Transverse colon (tissue), 4 donors: Measurements from ENCODE around the gene ATRIP. TPM values are rescaled to one million over a fixed set of nuclear protein-coding genes. Genes with fewer than 3 reads are reported as not detected.
A peak's percentile ranks its signal among the peaks of the same experiment; 100 is the strongest.

ENCODE experiments used
- DNase-seq: peaks from one replicate; pipeline ENCODE4 v3.0.0-alpha.2; 2019
- H3K27ac ChIP-seq, 4 donors: fragments of 200-600 bp; sonication (generic); 2 replicates each; pipeline ENCODE4 v1.5.1; 2016 to 2018; ENCODE audit warnings: inconsistent platforms in 4 of 4
- H3K27me3 ChIP-seq: fragments of 200-600 bp; sonication (generic); 2 replicates; pipeline ENCODE4 v1.5.1; 2017; ENCODE audit warnings: inconsistent platforms
- H3K36me3 ChIP-seq, 4 donors: fragments of 200-600 bp; sonication (generic); 2 replicates each; pipeline ENCODE4 v1.5.1; 2017 to 2019; ENCODE audit warnings: inconsistent platforms in 4 of 4
- H3K4me1 ChIP-seq, 4 donors: fragments of 200-600 bp; sonication (generic); 2 replicates each; pipeline ENCODE4 v1.5.1; 2017 to 2020; ENCODE audit warnings: inconsistent platforms in 4 of 4
- H3K4me3 ChIP-seq, 4 donors: fragments of 200-600 bp; sonication (generic); 1 replicate in 1 of 4; 2 replicates in 3 of 4; pipeline versions ENCODE4 v1.5.1 to v1.6.1; 2017 to 2019; ENCODE audit warnings: inconsistent platforms in 4 of 4
- H3K9me3 ChIP-seq, 2 donors: fragments of 200-600 bp; sonication (generic); 2 replicates each; pipeline ENCODE4 v1.5.1; 2017 to 2019; ENCODE audit warnings: inconsistent platforms in 2 of 2
- CTCF ChIP-seq, 5 experiments: fragments of 200-600 bp in 3 of 5; fragments of 450-650 bp in 2 of 5; sonication (generic) in 3 of 5; IDR thresholded peaks; 1 replicate in 2 of 5; 2 replicates in 3 of 5; pipeline ENCODE4 v1.5.1; 2016 to 2017; ENCODE audit warnings: antibody characterized with exemption in 5 of 5, inconsistent platforms in 3 of 5, mild to moderate bottlenecking in 2 of 5, moderate library complexity in 1 of 5
- EP300 ChIP-seq: sonication (generic); formaldehyde crosslinking; IDR thresholded peaks from one replicate; pipeline ENCODE4 v1.6.1; 2017; ENCODE audit warnings: antibody characterized with exemption, low read depth
- POLR2A ChIP-seq: fragments of 450-650 bp; IDR thresholded peaks from one replicate; pipeline ENCODE4 v1.6.1; 2016; ENCODE audit warnings: antibody characterized with exemption, mild to moderate bottlenecking, moderate library complexity
- POLR2AphosphoS5 ChIP-seq, 3 donors: sonication (generic); formaldehyde crosslinking; IDR thresholded peaks; one replicate each; pipeline ENCODE4 v1.6.1; 2016; ENCODE audit warnings: antibody characterized with exemption in 3 of 3
- WGBS, 2 donors: methylation state at CpG; one replicate each; pipeline ENCODE4 v1.1.5; 2018; ENCODE audit warnings: low coverage in 1 of 2; 5-methylcytosine and 5-hydroxymethylcytosine counted together
- in situ Hi-C, 4 donors: fragments of 200-750 bp; cut with MboI; loops; one replicate each; pipeline versions ENCODE4 v1.15.0 to v1.15.1; 2017; ENCODE audit warnings: low sequenced_read_pairs in 3 of 4, low pct_ligation_motif_present in 1 of 4, low pct_unique_long_range_greater_than_20kb in 1 of 4
- intact Hi-C: fragments of 100-400 bp; cut with DNase I; formaldehyde crosslinking; loops from one replicate; pipeline ENCODE4 v1.15.1; 2023; ENCODE audit warnings: low total_unique reads
- total RNA-seq, 4 donors: library from RNA; depleted of rRNA; stranded (reverse); fragments of >200 nt; gene quantifications; one replicate each; pipeline ENCODE4 v1.1.0, GENCODE V29; 2016

Gene ATRIP
- total RNA-seq, 4 donors from 2014 or later = 1.8 to 4.4 (median 2.9) TPM

GRCh38 chr3:48436477-48436787, 10.1 kb upstream of the ATRIP start:
- no peaks in the 10 kb centered on the region for H3K27me3 ChIP-seq
- H3K9me3 ChIP-seq = no peaks in the 10 kb centered on the region
- peak overlapping the region in 2 of 4 donors; percentile 22 to 78 for H3K27ac ChIP-seq
- in situ Hi-C loops = loop anchor here in 3 of 4 donors (5.0 to 10.0 kb wide), 4 partner anchors 34 to 164 kb away; no protein-coding TSS in a partner anchor
- 30 to 100% methylated on average over 1 of the region's 1 CpG for WGBS, 2 donors
- TF ChIP-seq CTCF (IDR thresholded peaks at IDR 0.05) (no peak), POLR2A (no peak), EP300 (no peak), POLR2AphosphoS5 (IDR thresholded peaks at IDR 0.05) (no peak)
- intact Hi-C loops = loop anchor here (2.0 to 10.0 kb wide), 2 partner anchors 36 to 162 kb away; no protein-coding TSS in a partner anchor
- no peaks in the 10 kb centered on the region for H3K36me3 ChIP-seq
- no peak for DNase-seq
- peaks cover 24 to 50% (median 38%) of the 10 kb centered on the region in 4 donors for H3K4me1 ChIP-seq
- no peak overlapping the region for H3K4me3 ChIP-seq

GRCh38 chr3:48436855-48437254, 9.7 kb upstream of the ATRIP start:
- intact Hi-C loops = loop anchor here (2.0 to 10.0 kb wide), 2 partner anchors 36 to 162 kb away; no protein-coding TSS in a partner anchor

GRCh38 chr3:48437812-48438211, 8.7 kb upstream of the ATRIP start:
- H3K4me3 ChIP-seq = no peak overlapping the region
- 83 to 100% methylated on average over 1 to 4 of the region's 4 CpGs for WGBS, 2 donors
- peaks cover 30 to 54% (median 41%) of the 10 kb centered on the region in 4 donors for H3K4me1 ChIP-seq
- no peaks in the 10 kb centered on the region for H3K27me3 ChIP-seq
- DNase-seq = no peak
- in situ Hi-C loops (loop anchor here in 3 of 4 donors (5.0 to 10.0 kb wide), 4 partner anchors 36 to 166 kb away; no protein-coding TSS in a partner anchor), intact Hi-C loops (loop anchor here (2.0 to 10.0 kb wide), 2 partner anchors 37 to 163 kb away; no protein-coding TSS in a partner anchor)
- H3K27ac ChIP-seq = no peak overlapping the region
- no peaks in the 10 kb centered on the region for H3K36me3 ChIP-seq
- H3K9me3 ChIP-seq = no peaks in the 10 kb centered on the region
- TF ChIP-seq POLR2A = no peak
- no peak for TF ChIP-seq CTCF (IDR thresholded peaks at IDR 0.05)
- TF ChIP-seq POLR2AphosphoS5 (IDR thresholded peaks at IDR 0.05) = no peak
- TF ChIP-seq EP300 = no peak

More at GRCh38 chr3:48436855-48437254, 9.7 kb upstream of the ATRIP start:
- no peaks in the 10 kb centered on the region for H3K36me3 ChIP-seq
- H3K27me3 ChIP-seq = no peaks in the 10 kb centered on the region
- peaks cover 28 to 55% (median 41%) of the 10 kb centered on the region in 4 donors for H3K4me1 ChIP-seq
- TF ChIP-seq POLR2A (no peak), POLR2AphosphoS5 (IDR thresholded peaks at IDR 0.05) (no peak), CTCF (IDR thresholded peaks at IDR 0.05) (no peak), EP300 (no peak)
- 78 to 90% methylated on average over 6 to 7 of the region's 7 CpGs for WGBS, 2 donors
- in situ Hi-C loops = loop anchor here in 3 of 4 donors (5.0 to 10.0 kb wide), 4 partner anchors 35 to 165 kb away; no protein-coding TSS in a partner anchor
- H3K4me3 ChIP-seq = no peak overlapping the region
- no peaks in the 10 kb centered on the region for H3K9me3 ChIP-seq
- no peak for DNase-seq
- H3K27ac ChIP-seq = no peak overlapping the region

GRCh38 chr3:48439820-48440589, 6.5 kb upstream of the ATRIP start, which contains the start of the genes CCDC51 and TMA7:
Gene CCDC51 (minus strand): TSS chr3:48440119. CDS start chr3:48435128, 4,991 bp downstream.
Gene TMA7 (plus strand): TSS chr3:48440257. CDS start chr3:48440297, 40 bp downstream.
- peak within 1 kb of the TSS; percentile 93 to 99 (median 96) for H3K27ac ChIP-seq
- intact Hi-C loops = loop anchor here (10.0 kb wide), 1 partner anchor 165 kb away; no protein-coding TSS in a partner anchor
- no peaks in the 10 kb centered on the region for H3K27me3 ChIP-seq
- no peak for TF ChIP-seq EP300
- no peak for TF ChIP-seq CTCF (IDR thresholded peaks at IDR 0.05)
- peak; percentile 99 for TF ChIP-seq POLR2A
- peak; percentile 98 to 99 (median 99) for TF ChIP-seq POLR2AphosphoS5 (IDR thresholded peaks at IDR 0.05)
- 0 to 1% methylated on average over 1 to 33 of the region's 54 CpGs for WGBS, 2 donors
- H3K36me3 ChIP-seq = peaks cover 0 to 11% (median 2%) of the 10 kb centered on the region in 4 donors
- H3K4me3 ChIP-seq = peak within 1 kb of the TSS; percentile 81 to 98 (median 92)
- no peaks in the 10 kb centered on the region for H3K9me3 ChIP-seq
- in situ Hi-C loops = loop anchor here in 3 of 4 donors (5.0 to 10.0 kb wide), 4 partner anchors 38 to 168 kb away; no protein-coding TSS in a partner anchor
- DNase-seq = peak; percentile 99
- peaks cover 18 to 33% (median 22%) of the 10 kb centered on the region in 4 donors for H3K4me1 ChIP-seq
